ENCODE data around the gene MYEOV. TPM values are rescaled to one million over a fixed set of nuclear protein-coding genes. Genes with fewer than 3 reads are reported as not detected.

Gene MYEOV
- total and polyA plus RNA-seq, 9 of the 15 experiments (the other 6 are each of a cell fraction or from before 2014, with no cell fraction given) = 10.2 to 133 (median 32.2) TPM

DNA sequence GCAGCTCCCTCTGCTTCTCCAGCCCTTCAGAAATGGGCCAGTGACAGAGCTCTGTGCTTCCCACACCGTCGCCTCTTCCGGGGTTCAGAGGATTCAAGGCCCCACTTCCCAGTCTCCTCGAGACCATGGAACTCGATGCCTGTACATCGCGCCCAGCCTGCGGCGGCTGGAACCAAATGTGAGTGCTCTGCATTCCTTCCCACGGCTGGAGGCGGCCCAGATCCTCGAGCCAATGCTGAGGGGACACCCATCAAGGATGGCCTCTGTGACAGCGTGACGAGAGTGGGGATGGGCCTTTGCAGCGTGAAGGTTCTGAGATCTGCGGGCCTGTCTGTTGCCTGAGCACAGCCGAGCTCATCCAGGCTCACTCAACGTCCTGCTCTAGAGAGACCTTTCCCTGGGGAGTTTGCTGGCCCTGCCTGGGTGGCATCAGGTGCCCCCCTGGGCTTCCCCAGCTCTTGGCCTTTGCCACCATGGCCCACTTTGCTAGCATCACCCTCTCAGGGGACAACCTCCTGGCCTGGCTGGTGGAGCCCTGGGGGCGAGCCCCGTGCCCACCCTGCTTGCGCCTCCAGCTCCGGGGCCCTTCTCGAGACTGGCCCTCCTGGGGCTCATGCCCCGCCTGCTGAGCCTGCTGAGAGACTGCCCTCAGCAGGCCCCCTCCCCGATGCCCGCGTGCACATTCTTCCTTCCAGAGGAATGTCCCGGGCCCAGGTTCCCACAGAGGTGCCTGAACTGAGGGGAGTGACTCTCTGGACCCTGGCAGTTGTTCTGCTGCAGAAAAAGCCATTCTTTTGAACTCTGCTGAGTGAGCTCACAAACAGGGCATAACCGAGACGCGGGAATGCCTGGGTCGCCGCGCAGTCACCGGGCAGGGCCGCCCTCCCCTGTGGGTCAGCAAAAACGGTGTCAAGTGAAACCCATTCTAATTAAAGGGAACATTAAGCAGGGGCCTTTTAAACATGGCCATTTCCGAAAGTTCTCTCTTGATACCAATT is 7.3 kb upstream of the MYEOV start (continued):
- TF ChIP-seq BCLAF1 (IDR thresholded peaks at IDR 0.05; ENCODE audit: borderline replicate concordance in 1 of 2, control insufficient read depth in 1 of 2, low read depth in 2 of 2, low read length in 1 of 2) (no peak), ARID4B (CRISPR knock-in tag; IDR thresholded peaks at IDR 0.05) (no peak), FOXM1 (IDR thresholded peaks at IDR 0.05; ENCODE audit: low read depth) (no peak), FOXM1 (CRISPR knock-in tag; IDR thresholded peaks at IDR 0.05; ENCODE audit: low read depth) (no peak), EHMT2 (IDR thresholded peaks at IDR 0.05) (no peak), PHTF2 (CRISPR knock-in tag; IDR thresholded peaks at IDR 0.05) (no peak), EWSR1 (IDR thresholded peaks at IDR 0.05; ENCODE audit: borderline replicate concordance, low read depth, partially characterized antibody) (no peak), GTF2E2 (tag; IDR thresholded peaks at IDR 0.05) (no peak), ZNF695 (CRISPR knock-in tag; IDR thresholded peaks at IDR 0.05) (no peak), ZNF77 (CRISPR knock-in tag; IDR thresholded peaks at IDR 0.05) (no peak)

Data from K562 (cell line).